Non-pigmented ciliary epithelial cell (primary cell): ENCODE results near the gene KIFAP3.
"Not testable (repeated sequence)": the region's sequence is repeated elsewhere in the genome, so short reads cannot be mapped to it uniquely, and the experiment has no call there.

ENCODE experiments used
- DNase-seq: peaks from one replicate; pipeline ENCODE4 v3.0.0-alpha.2; 2010; ENCODE audit warnings: low read depth

The KIFAP3 gene

DNA sequence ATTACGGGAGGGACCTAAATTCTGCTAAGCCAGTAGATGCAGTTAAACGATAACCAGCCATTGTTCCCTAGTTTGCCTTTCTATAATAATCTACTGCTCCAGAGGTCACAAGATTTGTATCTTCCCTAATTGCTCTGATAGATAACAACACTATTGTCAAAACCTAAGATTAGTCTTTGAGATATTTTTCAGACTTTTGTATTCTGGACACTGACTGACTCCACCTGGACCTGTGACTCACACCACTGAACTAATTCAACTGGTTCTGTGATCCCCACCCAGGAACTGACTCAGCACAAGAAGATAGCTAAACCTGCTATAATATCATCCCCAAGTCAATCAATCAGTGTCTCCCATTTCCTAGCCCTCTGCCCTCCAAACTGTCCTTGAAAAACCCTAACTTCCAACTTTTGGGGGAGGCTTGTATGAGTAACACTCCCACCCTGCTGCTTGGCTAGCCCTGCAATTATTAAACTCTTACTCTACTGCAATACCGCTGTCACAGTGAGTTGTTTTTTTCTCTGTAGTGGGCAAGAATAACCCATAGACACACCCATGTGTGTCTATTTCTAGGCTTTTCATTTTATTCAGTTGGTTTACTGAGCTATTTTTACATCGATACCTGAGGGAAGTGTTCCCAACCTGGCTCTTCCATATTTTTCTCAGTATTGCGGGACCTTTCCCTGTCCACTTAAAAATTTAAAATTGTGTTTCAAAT is 11.2 kb downstream of the KIFAP3 start:
- DNase-seq: no peak

DNA sequence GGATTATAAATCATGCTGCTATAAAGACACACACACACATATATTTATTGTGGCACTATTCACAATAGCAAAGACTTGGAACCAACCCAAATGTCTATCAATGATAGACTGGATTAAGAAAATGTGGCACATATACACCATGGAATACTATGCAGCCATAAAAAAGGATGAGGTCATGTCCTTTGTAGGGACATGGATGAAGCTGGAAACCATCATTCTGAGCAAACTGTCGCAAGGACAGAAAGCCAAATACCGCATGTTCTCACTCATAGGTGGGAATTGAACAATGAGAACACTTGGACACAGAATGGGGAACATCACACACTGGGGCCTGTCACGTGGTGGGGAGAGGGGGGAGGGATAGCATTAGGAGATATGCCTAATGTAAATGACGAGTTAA is 12.8 kb downstream of the KIFAP3 start:
- not testable (repeated sequence) for DNase-seq

DNA sequence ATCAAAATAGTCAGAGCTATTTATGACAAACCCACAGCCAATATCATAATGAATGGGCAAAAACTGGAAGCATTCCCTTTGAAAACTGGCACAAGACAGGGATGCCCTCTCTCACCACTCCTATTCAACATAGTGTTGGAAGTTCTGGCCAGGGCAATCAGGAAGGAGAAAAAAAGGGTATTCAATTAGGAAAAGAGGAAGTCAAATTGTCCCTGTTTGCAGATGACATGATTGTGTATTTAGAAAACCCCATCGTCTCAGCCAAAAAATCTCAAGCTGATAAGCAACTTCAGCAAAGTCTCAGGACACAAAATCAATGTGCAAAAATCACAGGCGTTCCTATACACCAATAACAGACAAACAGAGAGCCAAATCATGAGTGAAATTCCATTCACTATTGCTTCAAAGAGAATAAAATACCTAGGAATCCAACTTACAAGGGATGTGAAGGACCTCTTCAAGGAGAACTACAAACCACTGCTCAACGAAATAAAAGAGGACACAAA is 14.4 kb downstream of the KIFAP3 start:
- not testable (repeated sequence) for DNase-seq

DNA sequence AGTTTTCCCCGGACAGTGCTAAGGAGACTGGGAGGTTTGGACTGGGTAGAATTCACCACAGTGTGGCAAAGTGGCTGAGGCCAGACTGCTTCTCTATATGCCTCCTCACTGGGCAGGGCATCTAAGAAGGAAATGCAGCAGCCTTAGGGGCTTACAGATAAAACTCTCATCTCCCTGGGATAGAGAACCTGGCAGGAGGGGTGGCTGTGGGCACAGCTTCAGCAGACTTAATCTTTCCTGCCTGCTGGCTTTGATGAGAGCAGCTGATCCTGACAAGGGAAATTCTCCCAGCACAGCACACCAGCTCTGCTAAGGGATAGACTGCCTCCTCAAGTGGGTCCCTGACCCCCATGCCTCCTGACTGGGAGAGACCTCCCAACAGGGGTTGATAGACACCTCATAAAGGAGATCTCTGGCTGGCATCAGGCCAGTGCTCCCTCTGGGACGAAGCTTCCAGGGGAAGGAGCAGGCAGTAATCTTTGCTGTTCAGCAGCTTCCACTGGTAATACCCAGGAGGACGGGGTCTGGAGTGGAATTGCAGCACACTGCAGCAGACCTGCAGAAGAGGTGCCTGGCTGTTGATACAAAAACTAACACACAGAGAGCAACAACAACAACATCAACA is 25.2 kb downstream of the KIFAP3 start:
- no peak for DNase-seq

DNA sequence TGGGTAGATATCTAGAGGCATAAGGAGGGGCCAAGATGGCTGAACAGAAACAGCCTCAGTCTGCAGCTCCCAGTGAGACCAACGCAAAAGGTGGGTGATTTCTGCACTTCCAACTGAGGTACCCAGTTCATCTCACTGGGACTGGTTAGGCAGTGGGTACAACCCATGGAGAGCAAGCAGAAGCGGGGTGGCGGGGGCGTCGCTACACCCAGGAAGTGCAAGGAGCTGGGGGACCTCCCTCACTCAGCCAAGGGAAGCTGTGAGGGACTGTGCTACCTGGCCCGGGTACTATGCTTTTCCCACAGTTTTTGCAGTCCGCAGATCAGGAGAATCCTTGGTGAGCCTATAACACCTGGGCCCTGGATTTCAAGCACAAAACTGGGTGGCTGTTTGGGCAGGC is 26.0 kb downstream of the KIFAP3 start:
- no peak for DNase-seq

DNA sequence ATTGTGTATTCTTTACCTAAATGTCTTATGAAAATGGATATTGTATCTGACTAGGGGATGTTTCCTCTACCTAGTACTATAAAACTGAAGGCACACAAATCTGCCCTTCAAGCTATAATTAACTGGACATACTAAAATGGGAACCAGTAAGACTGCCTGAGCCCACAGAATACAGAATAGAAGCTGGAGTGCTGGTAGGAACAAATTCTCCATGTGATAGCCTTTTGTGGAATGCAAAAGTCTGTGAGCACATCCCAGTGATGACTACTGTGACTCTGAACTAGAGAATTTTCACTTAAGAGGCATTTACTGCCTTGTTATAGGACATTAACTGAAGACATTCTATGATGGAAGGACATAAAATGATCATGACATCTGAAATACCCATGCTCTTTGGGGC is 30.3 kb downstream of the KIFAP3 start:
- no peak for DNase-seq

DNA sequence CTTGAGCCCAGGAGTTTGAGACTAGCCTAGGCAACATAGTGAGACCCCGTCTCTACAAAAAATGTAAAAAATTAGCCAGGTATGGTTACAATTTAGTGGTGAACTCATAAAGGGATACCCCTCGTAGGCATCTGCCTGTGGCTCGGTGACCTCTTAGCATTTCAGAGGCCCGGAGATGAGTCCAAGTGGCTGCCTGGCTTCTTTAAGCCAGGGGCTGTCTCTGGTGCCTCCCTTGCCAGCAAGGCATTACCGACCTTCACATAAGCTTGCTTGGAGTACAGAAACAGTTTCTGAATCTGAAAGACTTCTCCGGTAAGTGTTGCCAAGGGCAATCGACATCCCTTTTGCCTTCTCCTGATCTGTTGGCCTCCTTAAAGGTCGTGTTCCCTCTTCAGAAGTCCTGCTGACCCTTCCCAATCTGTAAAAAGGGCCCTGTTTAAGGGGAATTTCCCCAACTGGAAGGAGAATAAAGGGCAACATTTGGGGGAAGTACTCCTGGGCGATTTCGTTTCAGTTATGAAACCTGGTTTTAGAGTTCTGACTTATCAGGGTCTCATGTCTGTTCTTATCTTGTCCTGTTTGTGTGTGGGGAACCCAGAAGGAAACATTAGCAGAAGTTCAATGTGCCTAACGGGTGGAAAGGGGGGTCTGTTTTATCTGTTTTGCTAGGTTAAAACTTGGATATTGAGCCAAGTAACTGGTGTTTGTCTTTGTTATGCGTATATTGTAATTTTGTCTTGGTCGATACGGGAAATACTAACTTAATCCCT is 32.9 kb downstream of the KIFAP3 start:
- no peak for DNase-seq

DNA sequence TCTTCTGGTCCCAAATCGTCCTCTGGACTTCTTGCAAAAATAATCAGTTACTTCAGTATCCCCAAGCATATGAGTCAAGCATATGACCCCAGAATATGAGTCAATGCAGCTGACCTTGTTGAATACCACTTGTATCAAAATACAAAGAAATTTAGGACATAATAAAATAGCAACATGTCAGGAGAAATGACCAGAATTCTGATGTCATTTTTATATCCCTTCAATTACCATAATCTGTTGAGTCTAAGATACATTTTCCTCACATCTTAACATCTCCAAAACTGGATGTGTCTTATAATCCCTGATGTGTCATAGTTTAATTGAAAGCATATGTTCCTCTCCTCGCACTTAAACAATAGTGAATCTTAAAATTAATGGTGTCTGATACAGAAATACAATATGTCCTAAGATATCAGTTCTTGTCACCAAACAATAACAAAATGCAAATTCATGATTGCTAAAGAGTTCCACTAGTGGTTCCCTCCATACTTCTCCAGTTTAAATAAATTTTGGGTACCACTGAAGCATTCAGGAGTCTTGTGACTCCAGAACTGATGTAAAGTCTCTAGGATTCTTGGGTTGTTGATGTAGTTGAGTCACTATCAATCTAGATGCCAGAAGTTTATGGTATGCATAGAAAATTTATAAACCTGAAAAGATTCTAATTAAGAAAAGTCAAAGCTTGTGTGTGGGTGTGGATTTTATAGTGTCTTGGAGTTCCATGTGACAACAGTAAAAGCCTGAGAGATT is 41.8 kb downstream of the KIFAP3 start:
- no peak for DNase-seq

DNA sequence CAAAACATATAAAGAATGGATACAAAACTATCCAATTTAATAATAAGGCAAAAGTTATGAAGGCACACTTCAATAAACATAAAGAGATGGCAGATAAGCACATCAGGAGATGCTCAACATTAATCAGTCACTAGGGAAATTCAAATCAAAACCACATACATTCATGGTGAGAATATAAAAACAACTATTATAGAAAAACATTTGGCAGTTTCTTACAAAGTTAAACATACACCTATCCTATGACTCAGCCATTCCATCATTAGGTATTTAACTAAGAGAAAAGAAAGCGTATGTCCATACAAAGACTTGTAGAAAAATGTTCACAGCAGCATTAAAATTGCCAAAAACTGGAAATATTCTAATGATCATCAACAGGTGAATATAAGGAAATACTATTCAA is 44.3 kb downstream of the KIFAP3 start:
- no peak for DNase-seq

DNA sequence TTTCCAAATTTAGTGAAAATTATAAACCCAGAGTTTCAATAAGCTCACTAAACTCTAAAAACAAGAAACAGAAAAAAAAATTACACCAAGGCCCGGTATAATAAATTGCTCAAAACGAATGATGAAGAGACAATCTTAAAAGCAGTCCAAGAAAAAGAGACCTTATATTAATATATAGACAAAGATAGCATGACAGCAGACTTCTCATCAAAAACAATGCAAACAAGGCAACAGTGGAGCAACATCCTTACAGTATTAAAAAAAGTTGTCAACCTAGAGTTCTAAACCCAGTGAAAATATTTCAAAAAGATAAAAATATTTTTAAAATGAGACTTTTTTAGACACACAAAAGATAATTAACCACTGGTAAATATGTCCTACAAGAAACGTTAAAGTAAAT is 46.7 kb downstream of the KIFAP3 start:
- DNase-seq: no peak

DNA sequence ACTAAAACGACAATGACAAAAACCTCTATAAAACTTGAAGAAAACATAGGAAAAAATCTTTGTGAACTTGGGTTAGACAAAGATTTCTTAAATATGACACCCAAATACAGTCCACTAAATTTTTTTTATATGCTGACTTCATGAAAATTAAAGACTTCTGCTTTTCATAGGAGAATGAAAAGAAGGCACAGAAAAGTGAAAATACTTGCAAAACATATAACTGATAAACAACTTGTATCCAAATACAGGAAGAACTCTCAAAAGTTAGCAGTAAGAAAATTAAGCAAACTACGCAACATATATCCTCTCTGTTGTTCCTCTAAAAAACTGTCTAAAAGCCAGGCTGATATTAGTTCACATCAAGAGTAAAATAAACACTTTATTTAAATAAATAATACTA is 53.6 kb downstream of the KIFAP3 start:
- no peak for DNase-seq

DNA sequence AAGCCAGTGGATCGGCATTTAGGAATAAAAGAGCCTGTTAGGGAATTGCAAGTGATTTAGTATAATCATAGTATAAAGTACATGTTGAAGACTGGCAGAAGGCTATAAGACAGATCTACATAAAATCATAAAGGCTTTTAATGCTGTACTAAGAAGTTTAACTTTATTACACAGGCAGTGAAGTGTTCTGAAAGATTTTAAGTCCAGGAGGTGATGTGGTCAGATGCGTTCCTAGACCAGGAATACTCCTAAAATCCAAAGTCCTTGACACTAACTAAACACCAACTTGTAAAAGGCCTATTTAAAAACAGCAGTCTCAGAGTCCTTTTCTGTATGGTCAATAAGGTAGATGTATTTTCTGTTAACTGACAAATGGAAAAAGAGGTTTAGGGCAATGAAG is 57.0 kb downstream of the KIFAP3 start:
- no peak for DNase-seq

DNA sequence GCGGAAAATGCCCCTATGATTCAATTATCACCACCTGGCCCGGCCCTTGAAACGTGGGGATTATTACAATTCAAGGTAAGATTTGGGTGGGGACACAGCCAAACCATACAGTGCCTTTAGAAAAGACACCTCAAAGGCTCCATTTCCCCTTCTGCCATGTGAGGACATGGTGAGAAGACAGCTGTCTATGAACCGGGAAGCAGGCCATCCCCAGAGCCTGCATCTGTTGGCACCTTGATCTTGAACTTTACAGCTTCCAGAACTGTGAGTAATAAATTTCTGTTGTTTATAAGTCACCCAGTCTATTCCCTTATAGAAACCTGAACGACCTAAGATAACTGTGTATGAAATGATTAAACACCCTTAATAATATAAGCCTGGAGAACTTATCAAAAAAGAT is 61.6 kb downstream of the KIFAP3 start:
- no peak for DNase-seq

DNA sequence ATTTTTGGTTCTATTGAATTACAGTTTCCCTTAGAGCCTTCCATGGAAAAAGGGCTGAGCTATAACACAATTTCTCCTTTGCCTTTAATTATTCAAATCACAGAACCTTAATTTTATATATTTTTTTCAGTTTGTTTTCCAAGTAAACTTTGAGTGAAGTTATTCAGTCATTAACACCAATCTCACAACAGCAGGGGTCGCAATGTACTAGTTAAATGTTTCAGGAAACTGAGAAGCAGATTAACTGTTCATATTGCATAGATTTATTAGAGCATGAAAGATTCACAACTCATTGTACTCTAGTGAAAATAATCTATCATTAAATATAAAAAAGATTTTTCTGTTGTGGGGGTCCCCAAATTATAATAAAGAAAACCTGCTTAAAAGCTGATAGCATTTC is 64.1 kb downstream of the KIFAP3 start:
- no peak for DNase-seq

DNA sequence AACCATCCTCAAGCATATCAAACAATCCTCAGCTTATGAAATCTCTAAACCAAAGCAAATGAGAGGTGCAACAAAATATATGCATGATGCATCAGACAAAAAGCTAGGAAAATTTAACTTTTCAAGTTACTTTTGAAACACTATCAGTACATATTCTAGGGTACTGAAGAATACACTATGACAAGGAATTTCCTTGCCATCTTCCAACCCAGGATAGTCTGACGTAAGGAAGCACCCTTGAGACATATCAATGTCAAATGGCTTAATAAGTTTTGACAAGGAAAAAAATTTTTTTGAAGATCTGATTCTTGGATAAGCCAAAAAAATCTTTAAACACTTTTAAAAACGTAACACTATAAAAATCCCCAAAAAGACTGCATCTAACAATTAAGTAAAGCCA is 64.9 kb downstream of the KIFAP3 start:
- no peak for DNase-seq

DNA sequence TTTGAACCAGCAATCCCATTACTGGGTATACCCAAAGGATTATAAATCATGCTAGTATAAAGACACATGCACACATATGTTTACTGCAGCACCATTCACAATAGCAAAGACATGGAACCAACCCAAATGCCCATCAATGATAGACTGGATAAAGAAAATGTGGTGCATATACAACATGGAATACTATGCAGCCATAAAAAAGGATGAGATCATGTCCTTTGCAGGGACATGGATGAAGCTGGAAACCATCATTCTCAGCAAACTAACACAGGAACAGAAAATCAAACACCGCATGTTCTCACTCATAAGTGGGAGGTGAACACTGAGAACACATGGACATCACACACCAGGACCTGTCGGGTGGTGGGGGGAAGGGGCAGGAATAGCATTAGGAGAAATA is 65.8 kb downstream of the KIFAP3 start:
- DNase-seq: not testable (repeated sequence)

DNA sequence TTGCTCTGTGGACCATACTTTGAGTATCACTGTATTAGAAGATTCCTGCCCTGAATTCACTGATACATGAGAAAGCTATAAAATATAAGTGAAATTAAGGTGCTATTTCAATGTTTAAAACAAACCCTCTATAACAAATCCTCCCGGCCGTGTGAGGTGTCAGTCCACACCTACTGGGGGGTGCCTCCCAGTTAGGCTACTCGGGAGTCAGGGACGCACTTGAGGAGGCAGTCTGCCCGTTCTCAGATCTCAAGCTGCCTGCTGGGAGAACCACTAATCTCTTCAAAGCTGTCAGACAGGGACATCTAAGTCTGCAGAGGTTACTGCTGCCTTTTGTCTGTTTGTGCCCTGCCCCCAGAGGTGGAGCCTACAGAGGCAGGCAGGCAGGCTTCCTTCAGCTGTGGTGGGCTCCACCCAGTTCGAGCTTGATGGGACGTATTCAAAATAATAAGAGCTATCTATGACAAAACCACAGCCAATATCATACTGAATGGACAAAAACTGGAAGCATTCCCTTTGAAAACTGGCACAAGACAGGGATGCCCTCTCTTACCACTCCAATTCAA is 71.1 kb downstream of the KIFAP3 start:
- DNase-seq: not testable (repeated sequence)

DNA sequence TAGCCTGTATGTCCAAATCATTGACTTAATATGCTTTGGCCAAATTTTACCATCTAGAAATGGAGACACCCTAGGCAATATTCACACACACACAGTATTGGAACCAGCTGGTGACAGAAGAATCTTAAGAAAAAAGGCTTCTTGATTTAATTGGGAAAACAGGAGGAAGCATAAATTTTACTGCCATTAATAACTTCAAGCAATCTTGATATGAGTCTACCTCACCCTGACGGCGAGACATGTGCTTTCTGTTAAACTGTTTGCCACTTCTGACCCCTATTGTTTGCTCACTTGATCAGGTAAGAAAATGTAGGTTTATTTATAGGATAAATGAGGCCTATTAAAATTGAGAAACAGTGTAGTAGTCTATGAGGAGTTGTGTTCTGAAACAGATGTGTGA is 73.2 kb downstream of the KIFAP3 start:
- DNase-seq: no peak

DNA sequence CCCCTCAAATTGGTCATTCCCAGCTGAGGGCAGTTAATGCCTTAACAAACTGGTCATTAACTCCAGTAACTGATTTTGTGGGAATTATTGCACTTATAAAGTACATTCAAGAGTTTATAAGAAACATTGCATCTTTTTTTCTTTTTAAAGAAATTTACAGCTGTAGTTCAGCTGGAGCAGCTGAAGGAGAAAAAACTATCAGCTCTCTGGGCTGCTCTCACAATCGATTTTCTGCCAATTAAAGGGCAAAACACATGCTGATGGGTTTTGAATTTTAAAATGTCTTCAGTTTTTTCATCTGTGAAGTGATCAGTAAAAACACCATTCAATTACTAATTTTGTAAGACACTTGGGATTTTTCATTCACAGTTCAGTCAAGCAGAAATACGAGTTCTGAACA is 74.7 kb downstream of the KIFAP3 start:
- DNase-seq: no peak

DNA sequence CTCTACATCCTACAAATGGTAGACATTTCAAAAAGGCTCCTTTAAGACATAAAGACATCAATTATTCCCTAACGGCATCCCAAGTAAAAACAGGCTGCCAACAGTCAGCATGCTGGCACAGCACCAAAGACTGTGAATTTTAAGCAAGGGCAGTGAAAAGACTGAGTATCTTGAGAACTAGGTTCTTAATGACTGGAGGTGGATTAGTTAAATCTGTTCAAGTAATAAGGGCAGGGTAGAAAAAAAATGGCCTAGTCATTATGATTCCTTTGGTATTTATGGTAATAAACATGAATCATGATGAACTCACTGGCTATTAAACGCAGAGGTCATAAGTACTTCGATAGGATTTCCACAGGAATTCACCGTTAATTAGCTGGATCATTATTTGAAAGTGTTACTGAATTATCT is 75.2 kb downstream of the KIFAP3 start:
- DNase-seq: peak; percentile 48

DNA sequence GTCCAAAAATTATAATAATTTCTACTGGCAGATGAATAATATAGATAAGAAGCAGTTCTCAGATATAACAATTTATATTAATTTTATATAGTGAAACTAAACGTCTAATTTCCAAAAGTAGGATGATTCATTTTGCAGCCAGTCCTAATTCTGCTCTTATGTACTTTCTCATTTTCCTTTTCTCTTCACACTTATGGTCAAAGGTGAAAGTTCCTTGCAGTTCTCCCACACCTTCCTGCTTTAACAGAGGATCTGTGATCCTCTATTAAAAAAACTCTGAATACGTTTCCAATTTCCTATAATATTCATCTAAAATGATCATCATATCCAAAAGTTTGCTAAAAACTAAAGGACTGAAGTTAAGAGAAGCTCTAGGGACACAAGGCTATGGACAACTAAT is 78.5 kb downstream of the KIFAP3 start:
- DNase-seq: no peak

DNA sequence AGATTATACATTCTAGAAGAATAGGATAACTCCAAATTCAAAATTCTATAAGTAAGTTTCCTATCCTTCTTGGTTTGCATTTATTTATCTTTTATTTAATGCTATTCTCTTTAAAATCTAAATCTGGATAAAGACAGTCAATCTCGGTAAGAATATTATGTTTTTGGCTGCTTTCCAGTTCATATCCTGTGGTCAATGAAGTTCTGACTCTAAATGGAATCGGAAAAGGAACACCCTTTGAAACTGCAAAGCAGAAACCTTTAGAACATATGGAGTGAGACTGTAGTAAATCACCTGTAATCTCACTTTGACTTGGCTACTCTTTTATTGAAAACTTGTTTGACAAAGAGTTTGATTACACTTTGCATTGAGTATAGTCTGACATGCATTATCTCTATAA is 85.2 kb downstream of the KIFAP3 start:
- DNase-seq: no peak
